ENCODE data around the gene PPIP5K1.

Gene PPIP5K1

GRCh38 chr15:43516185-43516584 lies 73.8 kb downstream of the PPIP5K1 start:
- TF ChIP-seq CTCF (IDR thresholded peaks at IDR 0.05; ENCODE audit: low read depth, low read length): no peak
- peak; percentile 80 for DNase-seq (ENCODE audit: extremely low read depth, low read depth)

- DNase-seq (ENCODE audit: extremely low read depth, low read depth): no peak
- TF ChIP-seq CTCF (IDR thresholded peaks at IDR 0.05; ENCODE audit: low read depth, low read length): no peak
These were observed 74.3 kb downstream of the PPIP5K1 start for GRCh38 chr15:43515741-43516140.

- DNase-seq (ENCODE audit: extremely low read depth, low read depth): no peak
- TF ChIP-seq CTCF (IDR thresholded peaks at IDR 0.05; ENCODE audit: low read depth, low read length): peak; percentile 61
These were observed 75.6 kb downstream of the PPIP5K1 start for GRCh38 chr15:43514241-43515057.

- no peak for DNase-seq (ENCODE audit: extremely low read depth, low read depth)
- no peak for TF ChIP-seq CTCF (IDR thresholded peaks at IDR 0.05; ENCODE audit: low read depth, low read length)
These were observed 76.5 kb downstream of the PPIP5K1 start for GRCh38 chr15:43513550-43513949.

- no peak for DNase-seq (ENCODE audit: extremely low read depth, low read depth)
- TF ChIP-seq CTCF (IDR thresholded peaks at IDR 0.05; ENCODE audit: low read depth, low read length): peak; percentile 24
These were observed 78.8 kb downstream of the PPIP5K1 start for GRCh38 chr15:43511012-43511885.

- DNase-seq (ENCODE audit: extremely low read depth, low read depth): peak; percentile 97
- TF ChIP-seq CTCF (IDR thresholded peaks at IDR 0.05; ENCODE audit: low read depth, low read length): peak; percentile 35
These were observed 79.6 kb downstream of the PPIP5K1 start for GRCh38 chr15:43510200-43511011.
